CD4-positive, alpha-beta T cell (primary cell): ENCODE data around the gene PALM. TPM values are rescaled to one million over a fixed set of nuclear protein-coding genes. Genes with fewer than 3 reads are reported as not detected.

Experiments used
- ATAC-seq: fragments of 200-7000 bp; cut with Tn5 transposase; one replicate; pipeline ENCODE4 v1.10.0; 2022; ENCODE audit warnings: mild to moderate bottlenecking; ENCODE audit not compliant: poor library complexity
- CTCF ChIA-PET: fragments of 350-600 bp; sonication (Branson Sonifier 250); formaldehyde crosslinking; loops from one replicate; lab custom pipeline; 2021; ENCODE audit warnings: antibody characterized with exemption, inconsistent platforms; lab: Charles Lee
- POLR2A ChIA-PET: fragments of 350-600 bp; sonication (Branson Sonifier 250); formaldehyde crosslinking; loops from one replicate; lab custom pipeline; 2021; ENCODE audit warnings: antibody characterized with exemption, inconsistent platforms; lab: Charles Lee
- DNase-seq, 14 experiments: peaks; one replicate each; pipeline ENCODE4 v3.0.0-alpha.2; 2013 to 2020; ENCODE audit warnings: mixed read lengths in 2 of 14
- H3K27ac ChIP-seq, 2 donors: one replicate each; pipeline versions ENCODE4 v1.5.1 to v1.7.0; 2013; ENCODE audit warnings: low read length in 2 of 2, low read depth in 1 of 2, mild to moderate bottlenecking in 1 of 2
- H3K27me3 ChIP-seq, 2 experiments: 1 replicate in 1 of 2; 2 replicates in 1 of 2; pipeline versions ENCODE4 v1.6.1 to v1.7.0; 2013; ENCODE audit warnings: low read length in 2 of 2, control low read depth in 1 of 2, mild to moderate bottlenecking in 1 of 2, moderate library complexity in 1 of 2; ENCODE audit not compliant: insufficient read depth in 2 of 2, control insufficient read depth in 1 of 2
- H3K36me3 ChIP-seq: one replicate; pipeline ENCODE4 v1.6.1; 2013; ENCODE audit warnings: low read length, control low read depth; ENCODE audit not compliant: insufficient read depth
- H3K4me1 ChIP-seq: one replicate; pipeline ENCODE4 v1.6.1; 2013; ENCODE audit warnings: low read length, control low read depth; ENCODE audit not compliant: insufficient read depth
- H3K4me3 ChIP-seq: one replicate; pipeline ENCODE4 v1.5.1; 2013; ENCODE audit warnings: mild to moderate bottlenecking, low read length, moderate library complexity
- H3K9me3 ChIP-seq, 2 experiments: 1 replicate in 1 of 2; 2 replicates in 1 of 2; pipeline versions ENCODE4 v1.6.1 to v1.7.0; 2013; ENCODE audit warnings: low read length in 2 of 2, mild to moderate bottlenecking in 2 of 2, control low read depth in 1 of 2, moderate library complexity in 1 of 2; ENCODE audit not compliant: control insufficient read depth in 1 of 2, insufficient read depth in 1 of 2
- H3K27ac Mint-ChIP-seq: one replicate; pipeline ENCODE4 v1.8.0; 2020; ENCODE audit warnings: mixed read lengths
- H3K27me3 Mint-ChIP-seq: one replicate; pipeline ENCODE4 v1.8.0; 2021; ENCODE audit warnings: mixed read lengths
- H3K36me3 Mint-ChIP-seq: one replicate; pipeline ENCODE4 v1.8.0; 2021; ENCODE audit warnings: low read depth, mixed read lengths
- H3K4me1 Mint-ChIP-seq: one replicate; pipeline ENCODE4 v1.8.0; 2021; ENCODE audit warnings: low read depth, mixed read lengths
- H3K4me3 Mint-ChIP-seq: one replicate; pipeline ENCODE4 v1.8.0; 2020; ENCODE audit warnings: mild to moderate bottlenecking, mixed read lengths
- H3K9me3 Mint-ChIP-seq: one replicate; pipeline ENCODE4 v1.8.0; 2020; ENCODE audit warnings: mixed read lengths
- intact Hi-C, 2 experiments: fragments of 100-400 bp; cut with DNase I in 1 of 2; cut with micrococcal nuclease in 1 of 2; formaldehyde crosslinking; loops; one replicate each; pipeline versions ENCODE4 v1.15.1 to v1.9.0; 2023 to 2025; cut with DNase I, micrococcal nuclease
- total RNA-seq, 174 experiments: library from RNA in 2 of 174; stranded (reverse) in 2 of 174; gene quantifications; one replicate each; pipeline ENCODE4 v1.2.3 and lab custom pipeline; 2021 to 2026
- TF ChIP-seq, protein P1 (sequence below): fragments of 200-600 bp; IDR thresholded peaks from one replicate; pipeline ENCODE4 v1.8.0; 2022; ENCODE audit warnings: antibody characterized with exemption, mild to moderate bottlenecking

The PALM gene
- total RNA-seq, 2 experiments from 2014 or later, result not detected

DNA sequence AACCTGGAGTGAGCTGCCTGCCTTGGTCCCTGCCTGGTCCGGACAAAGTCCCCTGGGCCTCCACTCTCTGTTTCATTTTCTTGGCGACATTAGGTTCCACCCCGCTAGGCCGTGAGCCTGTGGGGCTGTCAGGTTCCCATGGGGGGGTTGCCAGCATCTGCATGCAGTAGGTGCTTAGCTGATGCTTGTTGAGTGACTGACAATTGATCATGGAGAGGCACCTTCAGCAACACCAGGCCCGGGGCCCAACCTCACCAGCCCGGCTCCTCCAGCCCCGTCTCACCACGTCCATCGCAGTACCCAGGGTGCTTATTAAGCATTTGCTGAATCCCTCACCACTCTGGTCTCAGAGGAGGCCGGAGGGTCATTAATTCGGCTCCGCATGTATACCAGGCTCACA lies 55.6 kb downstream of the PALM start:
- TF ChIP-seq, protein P1, sequence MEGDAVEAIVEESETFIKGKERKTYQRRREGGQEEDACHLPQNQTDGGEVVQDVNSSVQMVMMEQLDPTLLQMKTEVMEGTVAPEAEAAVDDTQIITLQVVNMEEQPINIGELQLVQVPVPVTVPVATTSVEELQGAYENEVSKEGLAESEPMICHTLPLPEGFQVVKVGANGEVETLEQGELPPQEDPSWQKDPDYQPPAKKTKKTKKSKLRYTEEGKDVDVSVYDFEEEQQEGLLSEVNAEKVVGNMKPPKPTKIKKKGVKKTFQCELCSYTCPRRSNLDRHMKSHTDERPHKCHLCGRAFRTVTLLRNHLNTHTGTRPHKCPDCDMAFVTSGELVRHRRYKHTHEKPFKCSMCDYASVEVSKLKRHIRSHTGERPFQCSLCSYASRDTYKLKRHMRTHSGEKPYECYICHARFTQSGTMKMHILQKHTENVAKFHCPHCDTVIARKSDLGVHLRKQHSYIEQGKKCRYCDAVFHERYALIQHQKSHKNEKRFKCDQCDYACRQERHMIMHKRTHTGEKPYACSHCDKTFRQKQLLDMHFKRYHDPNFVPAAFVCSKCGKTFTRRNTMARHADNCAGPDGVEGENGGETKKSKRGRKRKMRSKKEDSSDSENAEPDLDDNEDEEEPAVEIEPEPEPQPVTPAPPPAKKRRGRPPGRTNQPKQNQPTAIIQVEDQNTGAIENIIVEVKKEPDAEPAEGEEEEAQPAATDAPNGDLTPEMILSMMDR, result no peak
- no peak overlapping the region for H3K27ac Mint-ChIP-seq
- H3K4me1 Mint-ChIP-seq, result no peaks in the 10 kb centered on the region
- Histone ChIP-seq H3K4me3 (no peak overlapping the region), H3K9me3 (peaks cover 0 to 17% of the 10 kb centered on the region in 2 experiments), H3K27ac (no peak overlapping the region), H3K27me3 (peaks cover 0 to 3% of the 10 kb centered on the region in 2 experiments), H3K4me1 (no peaks in the 10 kb centered on the region), H3K36me3 (no peaks in the 10 kb centered on the region)
- ChIA-PET CTCF (no interaction called here), POLR2A (no interaction called here)
- H3K36me3 Mint-ChIP-seq, result no peaks in the 10 kb centered on the region
- H3K4me3 Mint-ChIP-seq, result no peak overlapping the region
- intact Hi-C loops, result no loop called here
- no peak for ATAC-seq
- no peak for DNase-seq
- H3K9me3 Mint-ChIP-seq, result peaks cover 2% of the 10 kb centered on the region
- peaks cover 4% of the 10 kb centered on the region for H3K27me3 Mint-ChIP-seq

DNA sequence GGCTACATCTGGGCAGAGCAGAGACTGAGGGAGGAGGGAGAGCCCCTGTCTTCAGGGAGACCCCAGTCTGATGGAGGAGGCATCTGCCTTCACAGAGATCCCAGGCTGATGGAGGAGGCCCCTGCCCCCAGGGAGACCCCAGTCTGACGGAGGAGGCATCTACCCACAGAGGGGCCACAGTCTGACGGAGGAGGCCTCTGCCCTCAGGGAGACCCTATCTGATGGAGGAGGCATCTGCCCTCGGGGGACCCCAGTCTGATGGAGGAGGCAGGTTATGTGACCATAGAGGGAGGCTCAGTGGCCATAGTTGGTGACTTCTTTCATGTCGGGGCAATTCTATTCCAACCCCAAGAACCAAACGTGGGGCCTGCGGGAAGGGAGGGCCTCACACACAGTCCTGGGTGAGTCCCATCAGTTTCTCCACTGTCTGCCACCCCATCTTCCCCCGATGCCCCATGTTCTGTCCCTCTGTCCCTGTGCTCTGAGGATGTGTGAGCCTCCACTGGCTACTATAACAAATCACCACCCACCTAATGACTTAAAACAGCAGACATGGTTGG lies 56.5 kb downstream of the PALM start:
- H3K4me1 Mint-ChIP-seq, result peaks cover 1% of the 10 kb centered on the region
- POLR2A ChIA-PET, result no interaction called here
- no peaks in the 10 kb centered on the region for H3K36me3 ChIP-seq
- peaks cover 2% of the 10 kb centered on the region for H3K27me3 Mint-ChIP-seq
- DNase-seq, result no peak
- TF ChIP-seq, protein P1, result no peak
- H3K4me1 ChIP-seq, result no peaks in the 10 kb centered on the region
- H3K27me3 ChIP-seq, result peaks cover 0 to 3% of the 10 kb centered on the region in 2 experiments
- CTCF ChIA-PET, result no interaction called here
- no peak overlapping the region for H3K27ac Mint-ChIP-seq
- no peak overlapping the region for H3K4me3 ChIP-seq
- no peak overlapping the region for H3K4me3 Mint-ChIP-seq
- H3K9me3 ChIP-seq, result peaks cover 0 to 10% of the 10 kb centered on the region in 2 experiments
- no peak for ATAC-seq
- no peaks in the 10 kb centered on the region for H3K9me3 Mint-ChIP-seq
- no peaks in the 10 kb centered on the region for H3K36me3 Mint-ChIP-seq
- H3K27ac ChIP-seq, result no peak overlapping the region
- intact Hi-C loops, result no loop called here

DNA sequence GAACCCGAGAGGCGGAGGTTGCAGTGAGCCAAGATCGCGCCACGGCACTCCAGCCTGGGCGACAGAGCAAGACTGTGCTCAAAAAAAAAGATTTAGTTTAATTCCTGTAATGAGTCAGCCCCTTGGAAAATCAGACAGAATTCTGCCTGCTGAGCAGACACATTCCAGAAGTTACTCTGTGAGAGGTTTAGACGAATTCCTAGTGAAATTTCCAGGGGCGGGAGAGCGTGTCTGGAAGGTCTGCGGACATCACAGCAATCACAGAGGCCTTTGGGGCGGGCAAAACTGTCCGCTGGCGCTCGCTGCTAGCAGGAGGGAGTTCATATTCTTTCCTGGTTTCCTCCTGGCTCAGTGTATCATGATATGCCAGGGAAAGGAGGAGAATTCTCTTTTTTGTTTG lies 59.7 kb downstream of the PALM start:
- no peak overlapping the region for H3K27ac Mint-ChIP-seq
- no peak overlapping the region for H3K4me3 ChIP-seq
- ChIA-PET POLR2A (no interaction called here), CTCF (no interaction called here)
- intact Hi-C loops, result no loop called here
- peaks cover 9% of the 10 kb centered on the region for H3K27me3 Mint-ChIP-seq
- H3K36me3 Mint-ChIP-seq, result no peaks in the 10 kb centered on the region
- no peaks in the 10 kb centered on the region for H3K4me1 ChIP-seq
- no peaks in the 10 kb centered on the region for H3K9me3 Mint-ChIP-seq
- no peaks in the 10 kb centered on the region for H3K36me3 ChIP-seq
- H3K27me3 ChIP-seq, result peaks cover 0 to 3% of the 10 kb centered on the region in 2 experiments
- H3K27ac ChIP-seq, result no peak overlapping the region
- no peak for ATAC-seq
- no peak for DNase-seq
- H3K4me3 Mint-ChIP-seq, result no peak overlapping the region
- TF ChIP-seq, protein P1, result no peak
- H3K4me1 Mint-ChIP-seq, result peaks cover 4% of the 10 kb centered on the region
- no peaks in the 10 kb centered on the region for H3K9me3 ChIP-seq
